Endodermal cell (in vitro differentiated cells): ENCODE results near the gene NEO1. TPM values are rescaled to one million over a fixed set of nuclear protein-coding genes. Genes with fewer than 3 reads are reported as not detected.

Source experiments
- DNase-seq: peaks from one replicate; pipeline ENCODE4 v3.0.0-alpha.2; 2017
- H3K27ac ChIP-seq: 2 replicates; pipeline ENCODE4 v1.5.1; 2013; ENCODE audit warnings: mild to moderate bottlenecking, low read depth, low read length, moderate library complexity
- H3K27me3 ChIP-seq: 2 replicates; pipeline ENCODE4 v1.6.1; 2013; ENCODE audit warnings: mild to moderate bottlenecking, low read length, moderate library complexity; ENCODE audit not compliant: insufficient read depth, control insufficient read depth, poor library complexity, severe bottlenecking
- H3K36me3 ChIP-seq: 2 replicates; pipeline ENCODE4 v1.7.0; 2013; ENCODE audit warnings: mild to moderate bottlenecking, low read length, moderate library complexity; ENCODE audit not compliant: control insufficient read depth, insufficient read depth
- H3K4me1 ChIP-seq: one replicate; pipeline ENCODE4 v1.7.0; 2013; ENCODE audit warnings: low read length; ENCODE audit not compliant: control insufficient read depth, insufficient read depth
- H3K4me3 ChIP-seq: 2 replicates; pipeline ENCODE4 v1.5.1; 2013; ENCODE audit warnings: mild to moderate bottlenecking, low read length, moderate library complexity
- H3K9ac ChIP-seq: 2 replicates; pipeline ENCODE4 v1.6.1; 2013; ENCODE audit warnings: mild to moderate bottlenecking, low read length, moderate library complexity; ENCODE audit not compliant: poor library complexity, severe bottlenecking; ENCODE audit errors: extremely low read depth
- H3K9me3 ChIP-seq: 2 replicates; pipeline ENCODE4 v1.6.1; 2013; ENCODE audit warnings: mild to moderate bottlenecking, low read length, moderate library complexity; ENCODE audit not compliant: control insufficient read depth
- H3K27ac Mint-ChIP-seq: 2 replicates; pipeline ENCODE4 v1.8.0; 2020; ENCODE audit warnings: mixed read lengths
- H3K27me3 Mint-ChIP-seq: 2 replicates; pipeline ENCODE4 v1.8.0; 2021; ENCODE audit warnings: mild to moderate bottlenecking, mixed read lengths; ENCODE audit not compliant: insufficient read depth
- H3K36me3 Mint-ChIP-seq: 2 replicates; pipeline ENCODE4 v1.8.0; 2020; ENCODE audit warnings: low read depth, mixed read lengths
- H3K4me1 Mint-ChIP-seq: 2 replicates; pipeline ENCODE4 v1.8.0; 2020; ENCODE audit warnings: mixed read lengths
- H3K4me3 Mint-ChIP-seq: 2 replicates; pipeline ENCODE4 v1.8.0; 2020; ENCODE audit warnings: mild to moderate bottlenecking, moderate library complexity, mixed read lengths
- H3K9me3 Mint-ChIP-seq: 2 replicates; pipeline ENCODE4 v1.8.0; 2020; ENCODE audit warnings: mild to moderate bottlenecking, mixed read lengths
- WGBS, 2 experiments: methylation state at CpG; one replicate each; pipeline versions ENCODE4 v1.1.5 to v1.1.7; 2013; ENCODE audit warnings: missing lambda C conversion rate in 2 of 2, mixed read lengths in 1 of 2; ENCODE audit not compliant: insufficient coverage in 1 of 2, insufficient read length in 1 of 2; 5-methylcytosine and 5-hydroxymethylcytosine counted together
- total RNA-seq, 2 donors: library from RNA; stranded (reverse); fragmentation: NEBNext Ultra II Directional in 1 of 2; extraction: Animal tissue kit (Norgen Biotek cat#: 25700) in 1 of 2; gene quantifications; 2 replicates in 1 of 2; 3 replicates in 1 of 2; pipeline ENCODE4 v1.2.1, GENCODE V29; 2021
- TF ChIP-seq, protein P1 (sequence below): fragments of 200-600 bp; sonication (generic); conservative IDR thresholded peaks from 2 replicates; pipeline ENCODE4 v1.5.0; 2021; ENCODE audit warnings: antibody characterized with exemption, mild to moderate bottlenecking

The NEO1 gene
- total RNA-seq, 2 donors from 2014 or later: 132 TPM

DNA sequence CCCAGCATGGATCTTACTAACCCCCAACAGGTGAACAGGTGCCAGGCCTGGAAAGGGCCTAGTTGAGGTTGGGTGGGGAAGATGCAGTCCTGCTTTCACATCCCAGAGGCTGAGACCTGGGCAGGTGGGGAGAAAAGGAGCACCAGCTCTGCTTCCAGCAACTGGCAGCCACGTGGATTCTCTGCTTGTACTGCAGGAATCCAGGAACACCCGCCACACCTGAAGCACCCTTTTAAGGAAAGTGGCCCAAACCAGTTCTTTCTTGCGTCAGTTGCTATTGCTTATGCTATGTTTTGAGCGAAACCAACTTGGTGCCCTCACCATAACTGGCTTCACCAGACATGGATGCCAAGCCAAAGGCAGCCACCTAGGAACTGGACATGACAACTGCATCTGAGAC, 28.1 kb upstream of the NEO1 start:
- H3K4me1 ChIP-seq: peaks cover 4% of the 10 kb centered on the region
- Mint-ChIP-seq H3K27ac (no peak overlapping the region), H3K36me3 (no peaks in the 10 kb centered on the region), H3K9me3 (no peaks in the 10 kb centered on the region), H3K4me1 (peaks cover 16% of the 10 kb centered on the region), H3K27me3 (no peaks in the 10 kb centered on the region), H3K4me3 (no peak overlapping the region)
- H3K9ac ChIP-seq: no peak overlapping the region
- H3K27ac ChIP-seq: no peak overlapping the region
- TF ChIP-seq, protein P1, sequence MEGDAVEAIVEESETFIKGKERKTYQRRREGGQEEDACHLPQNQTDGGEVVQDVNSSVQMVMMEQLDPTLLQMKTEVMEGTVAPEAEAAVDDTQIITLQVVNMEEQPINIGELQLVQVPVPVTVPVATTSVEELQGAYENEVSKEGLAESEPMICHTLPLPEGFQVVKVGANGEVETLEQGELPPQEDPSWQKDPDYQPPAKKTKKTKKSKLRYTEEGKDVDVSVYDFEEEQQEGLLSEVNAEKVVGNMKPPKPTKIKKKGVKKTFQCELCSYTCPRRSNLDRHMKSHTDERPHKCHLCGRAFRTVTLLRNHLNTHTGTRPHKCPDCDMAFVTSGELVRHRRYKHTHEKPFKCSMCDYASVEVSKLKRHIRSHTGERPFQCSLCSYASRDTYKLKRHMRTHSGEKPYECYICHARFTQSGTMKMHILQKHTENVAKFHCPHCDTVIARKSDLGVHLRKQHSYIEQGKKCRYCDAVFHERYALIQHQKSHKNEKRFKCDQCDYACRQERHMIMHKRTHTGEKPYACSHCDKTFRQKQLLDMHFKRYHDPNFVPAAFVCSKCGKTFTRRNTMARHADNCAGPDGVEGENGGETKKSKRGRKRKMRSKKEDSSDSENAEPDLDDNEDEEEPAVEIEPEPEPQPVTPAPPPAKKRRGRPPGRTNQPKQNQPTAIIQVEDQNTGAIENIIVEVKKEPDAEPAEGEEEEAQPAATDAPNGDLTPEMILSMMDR: no peak
- H3K36me3 ChIP-seq: no peaks in the 10 kb centered on the region
- DNase-seq: peak; percentile 35
- H3K4me3 ChIP-seq: no peak overlapping the region
- WGBS, 2 experiments: 88 to 93% methylated on average over 4 of the region's 4 CpGs
- no peaks in the 10 kb centered on the region for H3K9me3 ChIP-seq
- no peaks in the 10 kb centered on the region for H3K27me3 ChIP-seq

DNA sequence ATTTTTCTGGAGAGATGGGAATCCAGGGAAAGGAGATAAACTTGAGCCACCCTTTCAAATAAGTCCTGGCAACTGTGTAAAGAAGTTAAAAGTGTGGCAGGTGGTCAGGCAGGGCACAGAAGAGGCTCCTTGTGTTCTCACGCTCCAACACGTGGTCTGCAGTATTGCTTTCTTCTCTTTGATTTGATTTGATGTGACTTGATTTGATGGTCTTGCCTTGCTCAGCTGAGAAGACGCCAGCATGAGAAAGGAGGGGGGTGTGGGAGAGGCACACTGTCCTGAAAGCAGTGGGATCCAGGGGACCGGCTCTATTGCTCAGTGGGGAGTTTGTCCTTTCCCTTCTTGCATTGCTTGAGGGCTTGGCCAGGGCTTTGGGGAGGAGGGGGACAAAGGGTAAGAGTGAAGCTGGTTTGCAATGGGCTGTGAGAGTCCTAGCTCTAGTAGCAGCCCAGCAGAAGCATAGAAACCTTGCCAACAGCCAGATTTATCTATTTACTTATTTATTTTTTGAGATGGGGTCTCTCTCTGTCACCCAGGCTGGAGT, 25.7 kb upstream of the NEO1 start:
- peak; percentile 28 for DNase-seq
- no peak overlapping the region for H3K4me3 ChIP-seq
- H3K36me3 ChIP-seq: no peaks in the 10 kb centered on the region
- no peak overlapping the region for H3K4me3 Mint-ChIP-seq
- H3K4me1 ChIP-seq: no peaks in the 10 kb centered on the region
- no peaks in the 10 kb centered on the region for H3K9me3 Mint-ChIP-seq
- no peak overlapping the region for H3K27ac ChIP-seq
- no peaks in the 10 kb centered on the region for H3K9me3 ChIP-seq
- no peak overlapping the region for H3K27ac Mint-ChIP-seq
- peaks cover 9% of the 10 kb centered on the region for H3K4me1 Mint-ChIP-seq
- H3K27me3 Mint-ChIP-seq: no peaks in the 10 kb centered on the region
- no peaks in the 10 kb centered on the region for H3K36me3 Mint-ChIP-seq
- H3K9ac ChIP-seq: no peak overlapping the region
- TF ChIP-seq, protein P1: no peak
- H3K27me3 ChIP-seq: no peaks in the 10 kb centered on the region
- 42 to 63% methylated on average over 2 to 3 of the region's 4 CpGs for WGBS, 2 experiments

DNA sequence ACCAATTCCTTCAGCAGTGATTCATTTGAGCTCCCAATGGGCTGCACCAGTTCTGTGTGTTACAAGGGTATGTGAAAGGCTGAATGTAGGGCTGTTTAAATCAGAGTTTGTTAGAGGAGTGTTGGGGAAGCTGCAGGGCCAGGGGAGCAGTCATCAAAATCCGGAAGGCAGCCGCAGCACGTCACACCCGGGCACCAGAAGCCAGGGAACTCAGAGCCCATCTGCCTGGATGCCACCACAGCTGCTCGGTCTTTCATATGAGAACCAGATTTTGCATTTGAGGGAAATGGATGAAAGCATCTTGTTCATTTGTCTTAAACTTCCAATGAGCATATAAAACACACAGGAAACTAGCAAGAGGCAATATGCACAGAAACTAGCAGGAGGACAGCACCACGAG, 24.2 kb upstream of the NEO1 start:
- peak; percentile 24 for DNase-seq
- H3K4me1 ChIP-seq: no peaks in the 10 kb centered on the region
- H3K9me3 ChIP-seq: no peaks in the 10 kb centered on the region
- Mint-ChIP-seq H3K27me3 (no peaks in the 10 kb centered on the region), H3K27ac (no peak overlapping the region), H3K4me3 (no peak overlapping the region), H3K4me1 (peaks cover 4% of the 10 kb centered on the region), H3K9me3 (no peaks in the 10 kb centered on the region), H3K36me3 (no peaks in the 10 kb centered on the region)
- TF ChIP-seq, protein P1: no peak
- no peak overlapping the region for H3K9ac ChIP-seq
- no peaks in the 10 kb centered on the region for H3K36me3 ChIP-seq
- 95 to 97% methylated on average over 6 of the region's 6 CpGs for WGBS, 2 experiments
- no peak overlapping the region for H3K4me3 ChIP-seq
- H3K27me3 ChIP-seq: no peaks in the 10 kb centered on the region
- H3K27ac ChIP-seq: no peak overlapping the region
